Measurements from ENCODE around the gene COX7A2L. TPM values are rescaled to one million over a fixed set of nuclear protein-coding genes. Genes with fewer than 3 reads are reported as not detected.
"Not testable (repeated sequence)": the region's sequence is repeated elsewhere in the genome, so short reads cannot be mapped to it uniquely, and the experiment has no call there.

COX7A2L gene
- total RNA-seq, 3 donors from 2014 or later (not counting 1 experiment from before 2014, with no cell fraction given), result 45.8 to 59.1 (median 58.1) TPM

DNA sequence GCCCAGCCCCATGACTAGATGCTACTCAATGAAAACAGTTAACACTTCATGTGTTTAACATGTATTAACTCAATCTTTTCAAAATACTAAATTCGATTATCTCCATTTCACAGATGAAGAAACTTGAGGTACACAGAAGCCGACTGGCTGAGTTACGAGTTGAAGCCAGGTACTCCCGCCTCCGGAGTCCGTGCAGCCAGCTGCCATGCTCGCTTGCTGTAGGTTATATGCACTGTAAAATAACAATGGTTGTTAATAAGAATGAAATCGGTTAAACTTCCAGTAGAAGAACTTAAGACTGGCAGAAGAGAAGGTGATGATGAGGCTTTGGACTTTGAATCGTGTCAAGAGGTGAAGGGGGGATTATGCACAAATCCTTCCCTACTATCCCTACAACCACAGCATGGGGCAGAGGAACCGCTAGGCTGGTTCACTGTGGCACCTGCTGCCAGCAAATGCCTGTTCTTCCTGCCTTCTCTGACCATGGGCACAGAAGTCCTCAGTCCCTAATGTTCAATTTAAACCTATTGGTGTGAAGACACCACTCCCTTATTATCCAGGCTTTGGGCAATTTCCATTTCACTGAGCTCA lies 25.4 kb downstream of the COX7A2L start:
- no peak overlapping the region for H3K27ac Mint-ChIP-seq
- no peaks in the 10 kb centered on the region for H3K27me3 Mint-ChIP-seq (ENCODE audit: low read depth in 2 of 2)
- Histone ChIP-seq H3K4me3 (ENCODE audit: low read length) (no peak overlapping the region), H3K9me3 (ENCODE audit: control insufficient read depth, insufficient read depth, low read length) (no peaks in the 10 kb centered on the region), H3K4me1 (ENCODE audit: control insufficient read depth, insufficient read depth, low read length) (no peaks in the 10 kb centered on the region), H3K27me3 (ENCODE audit: control insufficient read depth, insufficient read depth, low read length) (no peaks in the 10 kb centered on the region), H3K36me3 (ENCODE audit: control insufficient read depth, insufficient read depth, low read length) (peaks cover 49% of the 10 kb centered on the region), H3K27ac (ENCODE audit: low read length) (no peak overlapping the region)
- DNase-seq (no peak), ATAC-seq (no peak)
- TF ChIP-seq, protein P1, sequence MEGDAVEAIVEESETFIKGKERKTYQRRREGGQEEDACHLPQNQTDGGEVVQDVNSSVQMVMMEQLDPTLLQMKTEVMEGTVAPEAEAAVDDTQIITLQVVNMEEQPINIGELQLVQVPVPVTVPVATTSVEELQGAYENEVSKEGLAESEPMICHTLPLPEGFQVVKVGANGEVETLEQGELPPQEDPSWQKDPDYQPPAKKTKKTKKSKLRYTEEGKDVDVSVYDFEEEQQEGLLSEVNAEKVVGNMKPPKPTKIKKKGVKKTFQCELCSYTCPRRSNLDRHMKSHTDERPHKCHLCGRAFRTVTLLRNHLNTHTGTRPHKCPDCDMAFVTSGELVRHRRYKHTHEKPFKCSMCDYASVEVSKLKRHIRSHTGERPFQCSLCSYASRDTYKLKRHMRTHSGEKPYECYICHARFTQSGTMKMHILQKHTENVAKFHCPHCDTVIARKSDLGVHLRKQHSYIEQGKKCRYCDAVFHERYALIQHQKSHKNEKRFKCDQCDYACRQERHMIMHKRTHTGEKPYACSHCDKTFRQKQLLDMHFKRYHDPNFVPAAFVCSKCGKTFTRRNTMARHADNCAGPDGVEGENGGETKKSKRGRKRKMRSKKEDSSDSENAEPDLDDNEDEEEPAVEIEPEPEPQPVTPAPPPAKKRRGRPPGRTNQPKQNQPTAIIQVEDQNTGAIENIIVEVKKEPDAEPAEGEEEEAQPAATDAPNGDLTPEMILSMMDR (IDR thresholded peaks at IDR 0.05), result no peak
- H3K9me3 Mint-ChIP-seq, result no peaks in the 10 kb centered on the region
- H3K4me3 Mint-ChIP-seq, result no peak overlapping the region
- H3K4me1 Mint-ChIP-seq, result peaks cover 11 to 25% of the 10 kb centered on the region in 2 donors
- intact Hi-C loops (cut with micrococcal nuclease), result no loop called here
- 98% methylated on average over 9 of the region's 10 CpGs for WGBS (ENCODE audit: insufficient coverage)
- peaks cover 24% of the 10 kb centered on the region for H3K36me3 Mint-ChIP-seq

DNA sequence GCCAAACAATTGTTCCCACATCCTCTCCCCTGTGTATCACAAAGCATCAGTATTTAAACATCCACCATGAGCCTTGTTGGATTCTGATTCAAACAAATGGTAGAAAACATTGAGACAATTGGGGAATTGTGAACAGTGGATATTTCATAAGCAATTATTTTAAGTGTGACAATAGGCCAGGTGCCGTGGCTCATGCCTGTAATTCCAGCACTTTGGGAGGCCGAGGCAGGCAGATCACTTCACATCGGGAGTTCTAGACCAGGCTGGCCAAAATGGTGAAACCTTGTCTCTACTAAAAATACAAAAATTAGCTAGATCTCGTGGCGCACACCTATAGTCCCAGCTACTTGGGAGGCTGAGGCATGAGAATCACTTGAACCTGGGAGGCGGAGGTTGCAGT lies 26.2 kb downstream of the COX7A2L start:
- intact Hi-C loops (cut with micrococcal nuclease), result not testable (repeated sequence)

DNA sequence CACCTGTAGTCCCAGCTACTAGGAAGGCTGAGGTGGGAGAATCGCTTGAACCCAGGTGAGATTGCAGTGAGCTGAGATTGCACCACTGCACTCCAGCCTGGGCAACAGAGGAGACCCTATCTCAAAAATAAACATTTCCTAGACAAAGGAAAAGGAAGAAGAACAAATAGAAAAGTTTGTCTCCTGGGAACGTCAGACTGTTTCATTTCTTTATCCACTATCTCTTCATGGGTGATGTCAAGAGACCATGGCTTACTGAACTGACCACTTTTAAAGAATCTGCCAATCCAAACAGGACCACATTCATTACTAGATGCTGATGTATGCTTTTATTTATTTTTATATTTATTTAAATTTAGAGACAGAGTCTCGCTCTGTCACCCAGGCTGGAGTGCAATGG lies 26.8 kb downstream of the COX7A2L start:
- ATAC-seq, result no peak
- intact Hi-C loops (cut with micrococcal nuclease), result no loop called here
- H3K27ac Mint-ChIP-seq, result no peak overlapping the region
- H3K9me3 Mint-ChIP-seq, result no peaks in the 10 kb centered on the region
- no peak for DNase-seq
- peaks cover 32% of the 10 kb centered on the region for H3K36me3 Mint-ChIP-seq
- Histone ChIP-seq H3K27me3 (ENCODE audit: control insufficient read depth, insufficient read depth, low read length) (no peaks in the 10 kb centered on the region), H3K4me1 (ENCODE audit: control insufficient read depth, insufficient read depth, low read length) (no peaks in the 10 kb centered on the region), H3K9me3 (ENCODE audit: control insufficient read depth, insufficient read depth, low read length) (no peaks in the 10 kb centered on the region), H3K4me3 (ENCODE audit: low read length) (no peak overlapping the region), H3K27ac (ENCODE audit: low read length) (no peak overlapping the region), H3K36me3 (ENCODE audit: control insufficient read depth, insufficient read depth, low read length) (peaks cover 60% of the 10 kb centered on the region)
- 88% methylated on average over 1 of the region's 3 CpGs for WGBS (ENCODE audit: insufficient coverage)
- no peak overlapping the region for H3K4me3 Mint-ChIP-seq
- H3K4me1 Mint-ChIP-seq, result peaks cover 0 to 14% of the 10 kb centered on the region in 2 donors
- TF ChIP-seq, protein P1 (IDR thresholded peaks at IDR 0.05), result no peak
- H3K27me3 Mint-ChIP-seq (ENCODE audit: low read depth in 2 of 2), result no peaks in the 10 kb centered on the region

More for the DNA sequence above, 26.2 kb downstream of the COX7A2L start:
- not testable (repeated sequence) for H3K4me3 ChIP-seq (ENCODE audit: low read length); DNase-seq; H3K27ac ChIP-seq (ENCODE audit: low read length); H3K9me3 Mint-ChIP-seq; H3K27ac Mint-ChIP-seq; H3K9me3 ChIP-seq (ENCODE audit: control insufficient read depth, insufficient read depth, low read length); H3K27me3 Mint-ChIP-seq (ENCODE audit: low read depth in 2 of 2); H3K4me1 ChIP-seq (ENCODE audit: control insufficient read depth, insufficient read depth, low read length); ATAC-seq; H3K4me3 Mint-ChIP-seq; H3K27me3 ChIP-seq (ENCODE audit: control insufficient read depth, insufficient read depth, low read length)
- H3K36me3 ChIP-seq (ENCODE audit: control insufficient read depth, insufficient read depth, low read length), result peaks cover 54% of the 10 kb centered on the region
- Mint-ChIP-seq H3K4me1 (peaks cover 3 to 17% of the 10 kb centered on the region in 2 donors), H3K36me3 (peaks cover 25% of the 10 kb centered on the region)
- 96% methylated on average over 6 of the region's 6 CpGs for WGBS (ENCODE audit: insufficient coverage)

DNA sequence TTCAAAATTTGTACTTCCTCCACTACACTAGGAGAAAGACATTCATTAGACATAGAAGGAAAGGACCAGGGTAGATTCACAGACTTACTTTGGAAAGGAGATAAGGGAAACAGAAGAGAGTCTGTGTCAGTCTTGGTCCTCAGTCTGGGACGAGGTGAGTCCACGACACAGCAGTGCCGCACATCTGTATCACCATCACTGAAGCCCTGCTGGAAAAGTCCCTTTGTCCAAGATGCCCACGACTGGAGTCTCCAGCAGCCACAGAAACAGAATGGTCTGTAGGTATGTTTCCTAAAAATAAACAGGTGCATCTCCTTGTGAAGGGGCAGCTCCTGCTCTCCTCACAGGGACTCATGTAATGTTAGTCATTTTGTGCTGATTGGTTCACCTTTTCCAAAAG lies 27.4 kb downstream of the COX7A2L start:
- no peak for ATAC-seq
- H3K4me1 Mint-ChIP-seq, result peaks cover 0 to 12% of the 10 kb centered on the region in 2 donors
- intact Hi-C loops (cut with micrococcal nuclease), result no loop called here
- no peaks in the 10 kb centered on the region for H3K27me3 Mint-ChIP-seq (ENCODE audit: low read depth in 2 of 2)
- no peaks in the 10 kb centered on the region for H3K9me3 ChIP-seq (ENCODE audit: control insufficient read depth, insufficient read depth, low read length)
- H3K4me3 ChIP-seq (ENCODE audit: low read length), result no peak overlapping the region
- H3K4me3 Mint-ChIP-seq, result no peak overlapping the region
- TF ChIP-seq, protein P1 (IDR thresholded peaks at IDR 0.05), result no peak
- no peak overlapping the region for H3K27ac Mint-ChIP-seq
- H3K27ac ChIP-seq (ENCODE audit: low read length), result no peak overlapping the region
- H3K36me3 Mint-ChIP-seq, result peaks cover 32% of the 10 kb centered on the region
- H3K36me3 ChIP-seq (ENCODE audit: control insufficient read depth, insufficient read depth, low read length), result peaks cover 67% of the 10 kb centered on the region
- no peaks in the 10 kb centered on the region for H3K27me3 ChIP-seq (ENCODE audit: control insufficient read depth, insufficient read depth, low read length)
- WGBS (ENCODE audit: insufficient coverage), result 98% methylated on average over 4 of the region's 4 CpGs
- no peaks in the 10 kb centered on the region for H3K9me3 Mint-ChIP-seq
- H3K4me1 ChIP-seq (ENCODE audit: control insufficient read depth, insufficient read depth, low read length), result no peaks in the 10 kb centered on the region
- DNase-seq, result no peak
